Measurements from ENCODE around the gene BPI. TPM values are rescaled to one million over a fixed set of nuclear protein-coding genes. Genes with fewer than 3 reads are reported as not detected.
A peak's percentile ranks its signal among the peaks of the same experiment; 100 is the strongest.
"Not testable (repeated sequence)": the region's sequence is repeated elsewhere in the genome, so short reads cannot be mapped to it uniquely, and the experiment has no call there.

BPI gene
- under 1 TPM in 1 of 4 donors, not detected in 3; 0.26 TPM for total RNA-seq

DNA sequence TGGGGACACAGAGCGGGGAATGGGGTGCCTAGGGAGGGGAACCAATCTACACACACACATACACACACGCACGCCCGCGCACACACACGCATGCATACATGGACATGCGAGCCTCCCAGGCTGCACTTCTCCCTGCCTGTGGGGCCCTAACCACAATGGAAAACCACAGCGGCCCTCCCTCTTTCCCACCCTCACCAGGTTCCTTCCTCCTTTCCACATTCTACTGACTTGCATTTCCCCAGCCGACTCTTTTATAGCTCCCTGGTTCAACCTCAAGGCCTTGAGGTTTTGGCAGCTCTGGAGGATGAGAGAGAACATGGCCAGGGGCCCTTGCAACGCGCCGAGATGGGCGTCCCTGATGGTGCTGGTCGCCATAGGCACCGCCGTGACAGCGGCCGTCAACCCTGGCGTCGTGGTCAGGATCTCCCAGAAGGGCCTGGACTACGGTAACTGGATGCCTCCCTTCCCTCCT is at the start of gene BPI:
Gene BPI, plus strand, starts transcription at position 249 of the 472 bp plus-strand sequence. Its CDS starts 68 bp downstream, at position 317.
- WGBS, 2 donors, result 58 to 70% methylated on average over 10 to 16 of the region's 21 CpGs
- no peak for DNase-seq

GRCh38 chr20:38254621-38255020 is 49.3 kb upstream of the BPI start:
- intact Hi-C loops (cut with DNase I); H3K4me3 ChIP-seq; H3K36me3 ChIP-seq; H3K9me3 ChIP-seq; H3K27me3 ChIP-seq; DNase-seq: not testable (repeated sequence)
- Histone ChIP-seq H3K4me1 (peaks cover 0 to 43% (median 4%) of the 10 kb centered on the region in 3 donors), H3K27ac (peak overlapping the region in 3 of 4 donors; percentile 75 to 86 (median 83))
- WGBS, 2 donors, result 67 to 84% methylated on average over 3 to 4 of the region's 4 CpGs

More for the DNA sequence above, at the start of gene BPI:
- Histone ChIP-seq H3K4me1 (peaks cover 14 to 19% (median 17%) of the 10 kb centered on the region in 3 donors), H3K27me3 (peaks cover 0 to 26% (median 0%) of the 10 kb centered on the region in 4 donors), H3K9me3 (no peaks in the 10 kb centered on the region), H3K36me3 (no peaks in the 10 kb centered on the region), H3K27ac (no peak within 1 kb of the TSS), H3K4me3 (no peak within 1 kb of the TSS)
- intact Hi-C loops (cut with DNase I), result loop anchor here (5.0 kb wide), 1 partner anchor 72 kb away; no protein-coding TSS in a partner anchor
- no peak for TF ChIP-seq CTCF (IDR thresholded peaks at IDR 0.05)
- TF ChIP-seq POLR2A (IDR thresholded peaks at IDR 0.05), result no peak

- TF ChIP-seq POLR2A (IDR thresholded peaks at IDR 0.05) (no peak), CTCF (IDR thresholded peaks at IDR 0.05) (no peak)
- intact Hi-C loops (cut with DNase I), result no loop called here
- DNase-seq, result no peak
- no peaks in the 10 kb centered on the region for H3K36me3 ChIP-seq
- WGBS, 2 donors, result 50 to 54% methylated on average over 5 of the region's 5 CpGs
- no peak overlapping the region for H3K4me3 ChIP-seq
- peaks cover 0 to 16% (median 0%) of the 10 kb centered on the region in 4 donors for H3K27me3 ChIP-seq
- H3K9me3 ChIP-seq, result no peaks in the 10 kb centered on the region
- H3K4me1 ChIP-seq, result peaks cover 0 to 50% (median 4%) of the 10 kb centered on the region in 3 donors
- H3K27ac ChIP-seq, result peak overlapping the region in 3 of 4 donors; percentile 75 to 83 (median 76)
Observed at GRCh38 chr20:38255393-38255792, 48.6 kb upstream of the BPI start.

DNA sequence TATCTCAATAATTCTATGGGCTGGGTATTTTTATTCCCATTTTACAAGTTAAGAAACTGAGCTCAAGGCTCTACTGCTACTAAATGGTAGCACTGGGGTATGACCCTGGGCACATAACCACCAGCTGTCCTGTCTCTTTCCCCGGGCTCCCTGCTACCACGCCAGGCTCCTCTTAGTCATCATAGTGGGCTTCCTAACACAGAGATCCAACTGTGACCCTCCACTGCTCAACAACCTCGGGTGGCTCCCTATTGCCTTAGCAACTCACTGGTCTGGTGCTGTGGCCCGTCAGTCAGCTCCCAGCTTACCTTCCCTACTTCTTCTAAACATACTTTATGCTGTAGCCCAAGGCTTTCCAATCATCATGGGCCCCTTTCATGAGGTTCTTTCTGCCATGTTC is 47.9 kb upstream of the BPI start:
- peak overlapping the region in 3 of 4 donors; percentile 75 to 83 (median 76) for H3K27ac ChIP-seq
- TF ChIP-seq CTCF (IDR thresholded peaks at IDR 0.05), result no peak
- TF ChIP-seq POLR2A (IDR thresholded peaks at IDR 0.05), result no peak
- intact Hi-C loops (cut with DNase I), result no loop called here
- 70 to 78% methylated on average over 4 of the region's 4 CpGs for WGBS, 2 donors
- no peak overlapping the region for H3K4me3 ChIP-seq
- H3K4me1 ChIP-seq, result peaks cover 0 to 56% (median 4%) of the 10 kb centered on the region in 3 donors
- H3K27me3 ChIP-seq, result peaks cover 0 to 22% (median 0%) of the 10 kb centered on the region in 4 donors
- no peaks in the 10 kb centered on the region for H3K9me3 ChIP-seq
- no peaks in the 10 kb centered on the region for H3K36me3 ChIP-seq
- no peak for DNase-seq

- intact Hi-C loops (cut with DNase I), result no loop called here
- peaks cover 0 to 54% (median 4%) of the 10 kb centered on the region in 3 donors for H3K4me1 ChIP-seq
- H3K9me3 ChIP-seq, result no peaks in the 10 kb centered on the region
- H3K27me3 ChIP-seq, result peaks cover 0 to 29% (median 0%) of the 10 kb centered on the region in 4 donors
- H3K36me3 ChIP-seq, result no peaks in the 10 kb centered on the region
- TF ChIP-seq CTCF (IDR thresholded peaks at IDR 0.05), result no peak
- TF ChIP-seq POLR2A (IDR thresholded peaks at IDR 0.05), result no peak
- H3K4me3 ChIP-seq, result no peak overlapping the region
- no peak for DNase-seq
- H3K27ac ChIP-seq, result peak overlapping the region in 3 of 4 donors; percentile 30 to 83 (median 65)
- 60 to 64% methylated on average over 1 of the region's 2 CpGs for WGBS, 2 donors
Observed at GRCh38 chr20:38256966-38257365, 47.0 kb upstream of the BPI start.

Measured in esophagus squamous epithelium (tissue), 5 donors.